Karpas-422 (cell line): Measurements from ENCODE around the gene PLAAT4. TPM values are rescaled to one million over a fixed set of nuclear protein-coding genes. Genes with fewer than 3 reads are reported as not detected.

Source experiments
- DNase-seq: peaks from one replicate; pipeline ENCODE4 v3.0.0-alpha.2; 2015
- H2AFZ ChIP-seq: fragments of 200-600 bp; sonication (generic); 2 replicates; pipeline ENCODE4 v1.6.1; 2014; ENCODE audit warnings: antibody characterized with exemption, low read length, mixed read lengths
- H3K27ac ChIP-seq: fragments of 200-600 bp; sonication (generic); 2 replicates; pipeline ENCODE4 v1.5.1; 2014; ENCODE audit warnings: mild to moderate bottlenecking, low read length, moderate library complexity
- H3K27me3 ChIP-seq: fragments of 200-600 bp; sonication (generic); 2 replicates; pipeline ENCODE4 v1.6.1; 2014; ENCODE audit warnings: low read length, mixed read lengths
- H3K36me3 ChIP-seq: fragments of 200-600 bp; sonication (generic); 2 replicates; pipeline ENCODE4 v1.6.1; 2014; ENCODE audit warnings: low read length, mixed read lengths; ENCODE audit not compliant: insufficient read depth
- H3K4me1 ChIP-seq: fragments of 200-600 bp; sonication (generic); 2 replicates; pipeline ENCODE4 v1.6.1; 2014; ENCODE audit warnings: mild to moderate bottlenecking, low read length, mixed read lengths
- H3K4me2 ChIP-seq: fragments of 200-600 bp; sonication (generic); 2 replicates; pipeline ENCODE4 v1.6.1; 2014; ENCODE audit warnings: low read length, low read depth, mild to moderate bottlenecking; ENCODE audit not compliant: poor library complexity, severe bottlenecking
- H3K4me3 ChIP-seq: fragments of 200-600 bp; sonication (generic); 2 replicates; pipeline ENCODE4 v1.5.1; 2014; ENCODE audit warnings: mild to moderate bottlenecking, antibody characterized with exemption, low read length, mixed read lengths
- H3K79me2 ChIP-seq: fragments of 200-600 bp; sonication (generic); 2 replicates; pipeline ENCODE4 v1.6.1; 2014; ENCODE audit warnings: mild to moderate bottlenecking, low read length, mixed read lengths
- H3K9ac ChIP-seq: fragments of 200-600 bp; sonication (generic); 2 replicates; pipeline ENCODE4 v1.6.0; 2014; ENCODE audit warnings: low read length
- H3K9me2 ChIP-seq: fragments of 200-600 bp; sonication (generic), shearing (Covaris generic); replicated peaks from 2 replicates; pipeline ENCODE4 v1.6.0; 2014; ENCODE audit warnings: mild to moderate bottlenecking, low read length, moderate library complexity; ENCODE audit not compliant: insufficient read depth
- H3K9me3 ChIP-seq: fragments of 300-700, 200-600 bp; sonication (generic); 2 replicates; pipeline ENCODE4 v1.6.1; 2014; ENCODE audit warnings: low read length, mixed read lengths
- H4K20me1 ChIP-seq: fragments of 200-600 bp; sonication (generic); 2 replicates; pipeline ENCODE4 v1.6.1; 2014; ENCODE audit warnings: mild to moderate bottlenecking, antibody characterized with exemption, low read length, low read depth; ENCODE audit not compliant: insufficient read depth
- total RNA-seq: library from RNA; depleted of rRNA; stranded (reverse); fragments of >200 nt; shearing (Covaris generic); gene quantifications from 2 replicates; pipeline ENCODE4 v1.2.3, GENCODE V29; 2014; ENCODE audit warnings: low replicate concordance; rRNA removed

Gene PLAAT4
- not detected in 2 replicates for total RNA-seq

- H3K4me1 ChIP-seq, result peaks cover 5% of the 10 kb centered on the region
- no peak within 1 kb of the TSS for H3K9ac ChIP-seq
These were observed at the start of gene PLAAT4 for GRCh38 chr11:63536669-63537292. Gene PLAAT4, plus strand, starts transcription at chr11:63536808. Its CDS starts 61 bp downstream, at chr11:63536869.

GRCh38 chr11:63488789-63489188 is 47.8 kb upstream of the PLAAT4 start:
- Histone ChIP-seq H3K4me2 (no peak overlapping the region), H3K36me3 (no peaks in the 10 kb centered on the region), H2AFZ (no peak overlapping the region), H3K79me2 (no peaks in the 10 kb centered on the region), H3K4me3 (no peak overlapping the region), H3K9me2 (no peaks in the 10 kb centered on the region), H3K27ac (no peak overlapping the region), H3K27me3 (no peaks in the 10 kb centered on the region), H3K4me1 (no peaks in the 10 kb centered on the region), H3K9me3 (no peaks in the 10 kb centered on the region), H3K9ac (no peak overlapping the region), H4K20me1 (no peaks in the 10 kb centered on the region)
- DNase-seq, result no peak

More at GRCh38 chr11:63536669-63537292, at the start of gene PLAAT4:
- H2AFZ ChIP-seq, result no peak within 1 kb of the TSS
- H3K9me3 ChIP-seq, result no peaks in the 10 kb centered on the region
- H3K9me2 ChIP-seq, result no peaks in the 10 kb centered on the region
- H3K79me2 ChIP-seq, result no peaks in the 10 kb centered on the region
- DNase-seq, result no peak
- H3K27me3 ChIP-seq, result no peaks in the 10 kb centered on the region
- peak within 1 kb of the TSS; percentile 28 for H3K4me2 ChIP-seq
- no peak within 1 kb of the TSS for H3K27ac ChIP-seq
- H3K4me3 ChIP-seq, result 0 out of 2 replicates have a peak within 1 kb of the TSS, but pooled peaks have one; percentile 14
- no peaks in the 10 kb centered on the region for H4K20me1 ChIP-seq
- no peaks in the 10 kb centered on the region for H3K36me3 ChIP-seq

GRCh38 chr11:63489879-63490278 is 46.7 kb upstream of the PLAAT4 start:
- Histone ChIP-seq H3K9me2 (no peaks in the 10 kb centered on the region), H3K9me3 (no peaks in the 10 kb centered on the region), H2AFZ (no peak overlapping the region), H3K27me3 (no peaks in the 10 kb centered on the region), H3K36me3 (no peaks in the 10 kb centered on the region), H3K27ac (no peak overlapping the region), H3K4me1 (no peaks in the 10 kb centered on the region), H3K9ac (no peak overlapping the region), H3K79me2 (no peaks in the 10 kb centered on the region), H3K4me3 (no peak overlapping the region), H3K4me2 (no peak overlapping the region), H4K20me1 (no peaks in the 10 kb centered on the region)
- no peak for DNase-seq

GRCh38 chr11:63490551-63491239 is 45.9 kb upstream of the PLAAT4 start, which contains the start of gene PLAAT5:
Gene PLAAT5, minus strand, starts transcription at chr11:63491167. Its CDS starts 133 bp downstream, at chr11:63491034.
- no peaks in the 10 kb centered on the region for H3K9me2 ChIP-seq
- H3K4me1 ChIP-seq, result no peaks in the 10 kb centered on the region
- H3K9ac ChIP-seq, result no peak within 1 kb of the TSS
- no peaks in the 10 kb centered on the region for H3K27me3 ChIP-seq
- no peaks in the 10 kb centered on the region for H3K79me2 ChIP-seq
- no peak for DNase-seq
- no peaks in the 10 kb centered on the region for H3K36me3 ChIP-seq
- no peak within 1 kb of the TSS for H3K27ac ChIP-seq
- H3K9me3 ChIP-seq, result no peaks in the 10 kb centered on the region
- H2AFZ ChIP-seq, result no peak within 1 kb of the TSS
- no peak within 1 kb of the TSS for H3K4me3 ChIP-seq
- H3K4me2 ChIP-seq, result no peak within 1 kb of the TSS
- no peaks in the 10 kb centered on the region for H4K20me1 ChIP-seq

GRCh38 chr11:63491240-63491587 is 45.4 kb upstream of the PLAAT4 start:
- Histone ChIP-seq H3K27ac (no peak overlapping the region), H3K9me2 (no peaks in the 10 kb centered on the region), H3K4me1 (no peaks in the 10 kb centered on the region), H3K4me3 (no peak overlapping the region), H3K27me3 (no peaks in the 10 kb centered on the region), H3K4me2 (no peak overlapping the region), H3K36me3 (no peaks in the 10 kb centered on the region), H3K79me2 (no peaks in the 10 kb centered on the region), H3K9me3 (no peaks in the 10 kb centered on the region), H4K20me1 (no peaks in the 10 kb centered on the region), H2AFZ (no peak overlapping the region), H3K9ac (no peak overlapping the region)
- DNase-seq, result no peak

- Histone ChIP-seq H3K4me3 (no peak overlapping the region), H4K20me1 (no peaks in the 10 kb centered on the region), H3K9me2 (no peaks in the 10 kb centered on the region), H2AFZ (no peak overlapping the region), H3K9me3 (no peaks in the 10 kb centered on the region), H3K36me3 (no peaks in the 10 kb centered on the region), H3K4me2 (no peak overlapping the region), H3K27ac (no peak overlapping the region), H3K4me1 (no peaks in the 10 kb centered on the region), H3K79me2 (no peaks in the 10 kb centered on the region), H3K9ac (no peak overlapping the region), H3K27me3 (no peaks in the 10 kb centered on the region)
- no peak for DNase-seq
These were observed 44.8 kb upstream of the PLAAT4 start for GRCh38 chr11:63491636-63492372.

GRCh38 chr11:63492441-63492840 is 44.2 kb upstream of the PLAAT4 start:
- no peak for DNase-seq

GRCh38 chr11:63493127-63493526 is 43.5 kb upstream of the PLAAT4 start:
- no peak overlapping the region for H2AFZ ChIP-seq
- no peak overlapping the region for H3K4me2 ChIP-seq
- H3K79me2 ChIP-seq, result no peaks in the 10 kb centered on the region
- no peaks in the 10 kb centered on the region for H3K9me3 ChIP-seq
- no peaks in the 10 kb centered on the region for H3K9me2 ChIP-seq
- H3K9ac ChIP-seq, result no peak overlapping the region
- H3K27ac ChIP-seq, result no peak overlapping the region
- no peaks in the 10 kb centered on the region for H3K27me3 ChIP-seq
- no peaks in the 10 kb centered on the region for H3K4me1 ChIP-seq
- no peaks in the 10 kb centered on the region for H3K36me3 ChIP-seq
- no peak for DNase-seq
- no peaks in the 10 kb centered on the region for H4K20me1 ChIP-seq
- H3K4me3 ChIP-seq, result no peak overlapping the region

More at GRCh38 chr11:63492441-63492840, 44.2 kb upstream of the PLAAT4 start:
- H3K4me2 ChIP-seq, result no peak overlapping the region
- no peak overlapping the region for H3K4me3 ChIP-seq
- H3K9me3 ChIP-seq, result no peaks in the 10 kb centered on the region
- H3K9me2 ChIP-seq, result no peaks in the 10 kb centered on the region
- H2AFZ ChIP-seq, result no peak overlapping the region
- no peaks in the 10 kb centered on the region for H3K36me3 ChIP-seq
- no peaks in the 10 kb centered on the region for H3K79me2 ChIP-seq
- H4K20me1 ChIP-seq, result no peaks in the 10 kb centered on the region
- H3K27me3 ChIP-seq, result no peaks in the 10 kb centered on the region
- no peaks in the 10 kb centered on the region for H3K4me1 ChIP-seq
- no peak overlapping the region for H3K9ac ChIP-seq
- H3K27ac ChIP-seq, result no peak overlapping the region
